NCI-H1694 treated with DMSO at 0.1 percent for 48 hours (cell line): ENCODE results near the gene CYP46A1.

ENCODE experiments used
- DNase-seq: peaks from one replicate; lab custom pipeline; 2025; lab: John Stamatoyannopoulos, UW

Gene CYP46A1

GRCh38 chr14:99688210-99688581 lies 4.1 kb downstream of the CYP46A1 start:
- DNase-seq: no peak

DNA sequence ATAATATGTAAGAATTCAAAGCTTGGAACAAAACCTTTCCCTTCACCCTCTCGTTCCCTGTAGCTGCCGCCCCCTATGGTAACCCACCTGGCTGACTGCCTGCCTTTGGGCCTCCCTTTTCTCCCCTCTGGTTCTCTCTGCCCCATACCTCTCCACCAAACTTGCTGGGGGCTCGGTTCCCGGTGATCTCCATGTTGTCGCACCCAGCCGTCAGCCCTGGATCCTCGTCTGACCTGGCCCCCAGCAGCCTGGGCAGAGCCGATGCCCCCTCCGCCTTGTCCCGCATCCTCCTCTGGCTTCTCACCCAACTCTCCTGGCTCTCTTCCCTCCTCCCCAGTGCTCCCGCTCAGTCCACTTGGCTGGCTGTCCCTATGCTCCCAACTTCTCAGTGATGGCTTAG lies 4.5 kb downstream of the CYP46A1 start:
- no peak for DNase-seq

DNA sequence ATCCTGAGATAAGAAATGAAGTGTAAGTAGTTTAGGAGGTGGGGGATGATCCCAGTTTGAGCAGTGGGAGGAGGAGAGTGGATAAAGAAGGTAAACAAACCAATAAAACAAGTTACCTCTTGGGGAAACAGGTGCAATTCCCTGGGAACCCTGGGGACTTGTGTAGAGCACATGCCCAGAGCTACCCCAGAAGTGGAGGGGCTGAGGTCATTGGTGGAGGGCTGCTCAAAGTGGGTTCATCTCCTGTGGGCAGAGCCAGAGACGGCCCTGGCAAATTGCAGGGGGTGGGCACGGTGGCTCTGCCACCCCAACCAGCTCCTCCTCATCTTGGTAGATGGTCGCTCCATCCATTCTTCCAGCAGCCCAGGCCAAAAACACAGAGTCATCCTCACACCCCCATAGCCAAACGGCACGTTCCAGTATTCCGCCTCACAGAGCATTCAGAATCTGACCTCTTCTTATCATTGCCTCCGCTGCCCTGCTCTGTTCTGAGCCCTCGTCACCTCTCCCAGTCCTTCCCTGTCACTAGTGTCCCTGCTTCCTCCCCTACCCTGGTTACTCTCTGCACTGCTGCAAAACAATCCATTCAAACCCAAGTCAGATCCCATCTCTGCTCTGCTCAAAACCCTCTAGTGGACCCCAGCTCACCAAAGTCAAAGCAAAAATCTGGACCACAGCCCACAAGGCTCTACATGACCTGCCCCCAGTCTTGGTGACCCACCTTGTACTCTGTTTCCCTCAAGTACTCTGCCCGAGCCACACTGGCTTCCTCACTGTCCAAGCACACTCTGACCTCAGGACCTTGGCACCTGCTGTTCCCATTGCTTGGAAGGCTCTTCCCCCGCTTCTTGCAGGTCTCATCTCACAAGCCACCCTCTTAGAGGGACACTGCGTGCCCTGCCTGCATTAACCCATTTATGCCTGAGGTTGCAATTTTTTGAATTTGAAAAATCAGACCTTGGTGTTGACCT lies 5.5 kb downstream of the CYP46A1 start:
- DNase-seq: no peak

DNA sequence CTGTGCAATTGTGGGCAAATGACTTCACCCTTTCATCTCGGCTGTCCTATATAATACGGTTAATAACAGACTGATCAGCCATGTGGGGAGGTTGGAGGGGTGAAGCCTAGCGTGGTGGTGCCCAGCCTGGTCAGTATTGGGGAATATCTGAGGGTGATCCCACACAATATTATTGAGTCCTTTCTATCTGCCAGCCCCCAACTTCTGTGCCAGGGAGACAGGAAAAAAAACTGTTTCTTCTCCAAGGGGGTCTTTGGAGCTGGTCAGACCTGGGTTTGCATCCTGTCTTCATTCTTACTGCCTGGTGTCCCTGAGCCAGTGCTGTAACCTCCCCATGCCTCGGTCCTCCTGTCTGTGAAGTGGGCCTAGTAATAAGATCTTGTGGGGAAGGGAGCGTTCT lies 6.5 kb downstream of the CYP46A1 start:
- no peak for DNase-seq

GRCh38 chr14:99691111-99691885 lies 7.2 kb downstream of the CYP46A1 start:
- no peak for DNase-seq

DNA sequence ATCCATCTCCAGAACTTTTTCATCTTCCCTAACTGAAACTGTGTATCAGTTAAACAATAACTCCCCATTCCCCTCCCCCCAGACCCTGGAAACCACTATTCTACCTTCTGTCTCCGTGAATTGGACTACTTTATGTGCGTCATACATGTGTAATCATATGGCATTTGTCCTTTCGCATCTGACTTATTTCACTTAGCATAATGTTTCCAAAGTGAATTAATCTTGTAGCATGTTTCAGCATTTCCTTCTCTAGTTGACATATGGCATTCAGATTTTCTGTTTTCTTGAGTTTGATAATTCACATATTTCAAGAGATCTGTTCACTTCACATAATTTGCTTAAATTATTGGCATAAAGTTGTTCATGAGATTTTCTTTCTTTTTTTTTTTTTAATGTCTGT lies 9.8 kb downstream of the CYP46A1 start:
- DNase-seq: no peak

- DNase-seq: no peak
These were observed 12.8 kb downstream of the CYP46A1 start for GRCh38 chr14:99696929-99697328.

- no peak for DNase-seq
These were observed 14.1 kb downstream of the CYP46A1 start for GRCh38 chr14:99698236-99698635.

GRCh38 chr14:99698642-99699041 lies 14.5 kb downstream of the CYP46A1 start:
- no peak for DNase-seq

GRCh38 chr14:99699085-99699760 lies 15.1 kb downstream of the CYP46A1 start:
- no peak for DNase-seq

- no peak for DNase-seq
These were observed 15.8 kb downstream of the CYP46A1 start for GRCh38 chr14:99699861-99700260.

DNA sequence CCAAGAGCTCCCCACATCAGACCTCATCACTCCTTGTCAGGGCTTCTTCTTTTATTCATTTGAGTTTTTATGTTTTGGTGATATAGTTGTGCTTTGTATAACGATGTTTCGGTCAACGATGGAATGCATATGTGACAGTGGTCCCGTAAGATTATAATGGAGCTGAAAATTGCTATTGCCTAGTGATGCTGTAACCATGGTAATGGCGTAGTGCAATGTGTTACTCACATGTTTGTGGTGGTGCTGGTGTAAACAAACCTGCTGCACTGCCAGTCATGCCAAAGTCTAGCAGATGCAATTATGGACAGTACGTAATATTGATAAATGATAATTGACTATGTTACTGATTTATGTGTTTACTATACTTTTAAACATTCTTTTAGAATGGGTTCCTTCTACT lies 16.3 kb downstream of the CYP46A1 start:
- no peak for DNase-seq

GRCh38 chr14:99701260-99701659 lies 17.2 kb downstream of the CYP46A1 start:
- no peak for DNase-seq

DNA sequence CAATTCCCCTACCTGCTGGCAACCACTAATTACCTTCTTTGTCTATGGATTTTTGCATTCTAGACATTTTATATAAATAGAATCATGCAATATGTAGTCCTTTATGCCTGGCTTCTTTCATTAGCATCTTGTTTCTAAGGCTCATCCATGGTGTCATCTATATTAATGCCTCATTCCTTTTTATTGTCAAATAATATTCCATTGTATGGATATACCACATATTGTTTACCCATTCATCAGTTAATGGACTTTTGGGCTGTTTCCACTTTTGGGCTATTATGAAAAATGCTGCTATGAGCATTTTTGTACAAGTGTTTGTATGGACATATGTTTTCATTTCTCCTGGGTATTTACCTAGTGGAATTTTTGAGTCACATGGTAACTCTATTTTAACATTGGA lies 18.0 kb downstream of the CYP46A1 start:
- no peak for DNase-seq

GRCh38 chr14:99703381-99703780 lies 19.3 kb downstream of the CYP46A1 start:
- DNase-seq: no peak

DNA sequence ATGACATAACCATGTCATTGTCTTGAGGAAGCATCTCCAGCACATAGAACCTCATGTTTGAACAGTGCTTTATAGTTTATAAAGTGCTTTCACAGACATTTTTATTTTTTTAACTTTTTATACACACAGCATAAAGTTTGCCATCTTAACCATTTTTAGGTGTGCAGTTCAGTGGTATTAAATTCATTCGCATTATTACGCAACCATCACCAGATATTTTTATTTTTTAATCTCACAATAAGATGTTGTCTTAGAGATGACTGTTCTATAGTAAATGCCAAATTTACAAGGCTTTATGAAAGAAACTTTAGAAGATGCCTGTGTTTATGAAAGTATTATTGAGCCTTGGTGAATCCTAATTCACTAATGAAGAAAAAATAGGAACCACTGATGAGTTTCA lies 19.9 kb downstream of the CYP46A1 start:
- DNase-seq: no peak

DNA sequence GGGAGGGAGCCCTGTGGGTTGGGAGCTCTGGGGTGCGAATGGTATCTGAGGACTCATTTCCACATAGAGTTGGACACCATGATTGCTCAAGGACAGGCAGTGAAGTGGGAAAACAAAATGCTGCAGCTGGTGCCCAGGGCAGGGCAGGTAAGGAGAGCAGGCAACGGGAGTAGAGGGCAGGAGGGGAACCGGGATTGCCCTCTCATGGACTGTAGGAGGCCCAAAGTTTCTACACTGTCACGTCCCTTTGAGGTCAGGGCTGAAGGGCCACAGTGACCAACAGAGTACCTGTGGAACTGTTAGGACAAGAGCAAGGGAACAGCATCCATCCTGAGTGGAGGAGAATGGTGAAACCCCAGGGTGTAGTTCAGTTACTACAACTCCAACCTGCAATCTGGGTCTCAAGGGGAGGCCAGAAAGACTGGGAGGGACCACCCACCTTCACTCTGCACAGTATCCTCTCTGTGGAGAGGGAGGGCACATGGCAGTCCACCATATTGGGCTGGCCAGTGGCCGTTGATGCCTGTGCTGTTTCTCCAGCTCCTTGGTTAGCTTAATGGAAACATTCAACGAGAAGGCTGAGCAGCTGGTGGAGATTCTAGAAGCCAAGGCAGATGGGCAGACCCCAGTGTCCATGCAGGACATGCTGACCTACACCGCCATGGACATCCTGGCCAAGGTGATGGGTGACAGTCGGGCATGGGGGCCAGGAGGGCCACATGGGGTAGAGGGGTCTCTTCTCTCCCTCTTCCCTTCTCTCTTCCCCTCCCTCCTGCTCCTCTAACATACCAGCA lies 22.2 kb downstream of the CYP46A1 start:
- DNase-seq: no peak

DNA sequence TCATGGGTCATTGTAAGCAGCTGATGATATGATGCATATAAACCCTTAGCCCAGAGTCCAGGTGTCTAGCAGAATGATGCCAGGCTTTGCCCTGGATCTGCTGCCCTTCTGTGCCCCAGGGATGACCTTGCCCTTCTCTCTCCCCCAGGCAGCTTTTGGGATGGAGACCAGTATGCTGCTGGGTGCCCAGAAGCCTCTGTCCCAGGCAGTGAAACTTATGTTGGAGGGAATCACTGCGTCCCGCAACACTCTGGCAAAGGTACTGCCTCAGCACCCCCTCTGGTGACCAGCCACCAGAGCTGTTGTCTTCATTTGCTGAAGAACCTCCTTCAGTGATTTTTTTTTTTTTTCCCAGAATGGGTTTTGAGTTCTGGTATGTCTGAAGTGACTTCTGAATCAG lies 23.3 kb downstream of the CYP46A1 start:
- no peak for DNase-seq

GRCh38 chr14:99707921-99708320 lies 23.8 kb downstream of the CYP46A1 start:
- no peak for DNase-seq

DNA sequence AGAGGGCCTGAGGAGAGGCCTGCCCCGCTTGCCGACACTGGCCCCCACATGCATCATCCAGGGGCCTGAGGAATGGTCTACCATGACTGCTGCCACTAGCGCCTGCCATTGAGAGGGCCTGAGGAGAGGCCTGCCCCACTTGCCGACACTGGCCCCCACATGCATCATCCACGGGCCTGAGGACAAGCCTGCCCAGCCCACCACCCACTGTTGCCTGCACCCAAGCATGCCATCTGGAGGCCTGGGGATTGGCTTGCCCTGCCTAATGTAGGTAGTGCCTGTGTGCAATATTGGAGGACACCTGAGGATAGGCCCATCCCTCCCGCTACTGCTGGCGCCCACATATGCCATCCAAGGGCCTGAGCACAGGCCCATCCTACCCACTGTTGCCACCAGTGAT lies 24.4 kb downstream of the CYP46A1 start:
- DNase-seq: no peak

GRCh38 chr14:99713972-99714371 lies 29.9 kb downstream of the CYP46A1 start:
- no peak for DNase-seq
